ENCODE data around the gene GZMH. TPM values are rescaled to one million over a fixed set of nuclear protein-coding genes. Genes with fewer than 3 reads are reported as not detected.

GZMH gene
- total RNA-seq, 1 experiment from 2014 or later = not detected

DNA sequence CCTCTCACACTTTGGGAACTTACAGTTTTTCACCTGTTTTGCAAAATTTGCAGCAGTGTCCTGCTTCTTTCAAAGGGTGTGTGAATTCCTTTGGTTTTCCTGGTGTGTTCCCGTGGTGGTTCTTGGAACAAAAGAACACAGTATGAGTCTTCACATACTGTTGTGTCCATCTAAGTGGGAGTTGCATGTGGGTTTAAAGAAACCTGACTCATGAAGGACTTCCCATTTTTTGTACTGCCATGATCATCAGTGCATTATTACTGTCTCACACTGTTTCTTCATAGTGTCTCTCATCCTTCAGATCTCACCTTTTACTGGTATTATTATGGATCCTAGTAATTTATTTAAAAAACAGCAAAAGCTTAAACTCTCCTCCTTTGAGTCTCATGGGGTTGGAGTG lies 3.8 kb upstream of the GZMH start (continued):
- no peak for TF ChIP-seq ZBTB43 (CRISPR knock-in tag; IDR thresholded peaks at IDR 0.05)

GRCh38 chr14:24612196-24612595 lies 2.7 kb upstream of the GZMH start:
- DNase-seq (ENCODE audit: low spot score) (no peak), ATAC-seq (no peak)
- Mint-ChIP-seq H3K4me1 (peaks cover 7% of the 10 kb centered on the region), H3K9me3 (peaks cover 11% of the 10 kb centered on the region; the same call in 1 of the 2 replicates), H3K4me3 (no peak overlapping the region), H3K27ac (no peak overlapping the region), H3K27me3 (ENCODE audit: low read depth) (peaks cover 8% of the 10 kb centered on the region), H3K36me3 (no peaks in the 10 kb centered on the region)
- TF ChIP-seq TCF7 (CRISPR knock-in tag; IDR thresholded peaks at IDR 0.05; ENCODE audit: low read depth) (no peak), EMX1 (CRISPR knock-in tag; IDR thresholded peaks at IDR 0.05) (no peak), ZBTB43 (CRISPR knock-in tag; IDR thresholded peaks at IDR 0.05) (no peak), GTF2I (CRISPR knock-in tag; conservative IDR thresholded peaks at IDR 0.05) (no peak), ESRRA (CRISPR knock-in tag; IDR thresholded peaks at IDR 0.05; ENCODE audit: borderline replicate concordance) (no peak), ATF2 (CRISPR knock-in tag; IDR thresholded peaks at IDR 0.05; ENCODE audit: borderline replicate concordance, low read depth) (no peak)
- POLR2A ChIA-PET = no interaction called here
- CTCF ChIA-PET = no interaction called here

DNA sequence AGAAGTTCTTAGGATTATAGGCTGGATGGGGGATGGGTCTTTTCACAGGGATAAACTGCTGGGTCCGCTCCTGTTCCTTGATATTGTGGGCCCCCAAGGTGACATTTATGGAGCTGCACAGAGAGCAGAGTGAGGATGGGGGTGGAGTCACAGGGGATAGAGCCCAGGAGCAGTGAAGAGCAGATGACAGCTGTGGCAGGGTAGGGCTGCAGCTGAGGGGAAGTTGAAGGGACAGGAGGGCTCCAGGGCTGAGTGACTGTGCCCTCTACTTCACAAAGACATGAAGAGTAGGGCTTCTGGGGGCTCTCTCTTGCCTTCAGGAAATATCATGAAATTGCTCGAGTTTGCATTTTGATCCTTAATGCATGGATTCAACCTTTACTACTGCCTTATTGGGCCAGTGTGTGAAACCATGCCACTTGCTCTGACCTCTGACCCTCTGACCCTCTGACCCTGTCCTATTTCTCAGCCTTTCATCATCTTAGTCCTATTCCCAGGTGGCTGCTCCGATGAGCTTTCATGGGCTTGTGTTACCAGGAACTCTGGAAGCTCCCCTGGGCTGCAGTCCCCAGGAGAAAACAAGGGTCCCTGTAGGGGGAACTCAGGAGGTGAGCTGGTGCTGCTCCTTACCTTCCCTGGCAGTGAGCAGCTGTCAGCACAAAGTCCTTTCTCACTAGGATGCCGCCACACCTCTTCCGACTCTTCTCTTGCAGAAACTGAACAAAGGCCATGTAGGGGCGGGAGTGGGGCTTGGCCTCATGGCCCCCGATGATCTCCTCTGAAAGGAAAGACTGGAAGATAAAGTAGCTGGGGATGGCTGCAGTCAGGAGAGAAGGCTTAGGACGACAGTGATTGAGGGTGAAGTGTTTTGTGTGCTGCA lies 1.6 kb downstream of the GZMH start:
- no peak for DNase-seq (ENCODE audit: low spot score)
- POLR2A ChIA-PET = interaction anchor here (0.7 kb wide), 1 partner anchor 809 kb away, joined by 5 read pairs; no protein-coding TSS in a partner anchor
- TF ChIP-seq MXD4 (CRISPR knock-in tag; IDR thresholded peaks at IDR 0.05; ENCODE audit: borderline replicate concordance) (no peak), GABPB1 (CRISPR knock-in tag; IDR thresholded peaks at IDR 0.05) (peak; percentile 87)
- no peaks in the 10 kb centered on the region for H3K36me3 Mint-ChIP-seq
- ATAC-seq = no peak
- no peak overlapping the region for H3K4me3 Mint-ChIP-seq
- H3K27ac Mint-ChIP-seq = no peak overlapping the region
- H3K4me1 Mint-ChIP-seq = peaks cover 2% of the 10 kb centered on the region
- peaks cover 4% of the 10 kb centered on the region; the same call in 1 of the 2 replicates for H3K27me3 Mint-ChIP-seq (ENCODE audit: low read depth)
- CTCF ChIA-PET = interaction anchor here (1.6 kb wide), 1 partner anchor 630 kb away, joined by 3 read pairs; no protein-coding TSS in a partner anchor
- H3K9me3 Mint-ChIP-seq = peaks cover 7% of the 10 kb centered on the region; the same call in 1 of the 2 replicates

- CTCF ChIA-PET = interaction anchor here (2.2 kb wide), 1 partner anchor 8 kb away, joined by 25 read pairs; no protein-coding TSS in a partner anchor
- peaks cover 2% of the 10 kb centered on the region for H3K4me1 Mint-ChIP-seq
These were observed 2.4 kb downstream of the GZMH start for GRCh38 chr14:24607081-24607480.

DNA sequence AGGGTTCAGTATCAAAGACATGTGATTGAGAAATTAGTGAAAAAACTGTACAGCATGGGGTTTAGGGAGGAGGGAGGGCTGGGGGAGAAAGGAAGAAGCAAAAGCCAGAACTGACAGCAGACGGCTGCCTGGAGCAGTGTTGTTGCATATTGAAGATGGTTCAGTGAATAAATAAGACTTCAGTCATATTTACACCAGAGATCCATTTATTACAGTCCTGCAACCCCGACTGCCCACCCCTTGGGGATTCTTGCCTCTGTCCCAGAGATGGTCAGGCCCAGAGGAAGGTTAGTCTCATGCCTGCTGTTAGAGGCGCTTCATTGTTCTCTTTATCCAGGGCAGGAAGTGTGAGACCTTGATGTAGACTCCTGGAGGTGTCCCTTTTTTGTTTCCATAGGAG lies 3.2 kb downstream of the GZMH start:
- CTCF ChIA-PET = interaction anchor here (0.8 to 2.2 kb wide), 14 partner anchors 7 to 273 kb away, joined by 3 to 25 read pairs (median 4); partner anchors contain the start of gene CMA1
- Mint-ChIP-seq H3K27me3 (ENCODE audit: low read depth) (peaks cover 4% of the 10 kb centered on the region; the same call in 1 of the 2 replicates), H3K36me3 (no peaks in the 10 kb centered on the region), H3K9me3 (no peaks in the 10 kb centered on the region), H3K4me1 (peaks cover 2% of the 10 kb centered on the region), H3K4me3 (no peak overlapping the region), H3K27ac (no peak overlapping the region)
- POLR2A ChIA-PET = no interaction called here
- ATAC-seq (no peak), DNase-seq (ENCODE audit: low spot score) (no peak)
- TF ChIP-seq NFYB (CRISPR knock-in tag; conservative IDR thresholded peaks at IDR 0.05; ENCODE audit: low read depth) (no peak), ZNF423 (CRISPR knock-in tag; IDR thresholded peaks at IDR 0.05) (no peak), ZNF425 (CRISPR knock-in tag; conservative IDR thresholded peaks at IDR 0.05) (no peak), GTF2I (CRISPR knock-in tag; conservative IDR thresholded peaks at IDR 0.05) (no peak), IRF2 (CRISPR knock-in tag; IDR thresholded peaks at IDR 0.05; ENCODE audit: borderline replicate concordance, low read depth) (no peak), STAT6 (CRISPR knock-in tag; conservative IDR thresholded peaks at IDR 0.05; ENCODE audit: low read depth) (no peak), ZNF263 (CRISPR knock-in tag; IDR thresholded peaks at IDR 0.05; ENCODE audit: low read depth) (no peak)

More at GRCh38 chr14:24607081-24607480, 2.4 kb downstream of the GZMH start:
- DNase-seq (ENCODE audit: low spot score) = no peak
- ATAC-seq = no peak
- peaks cover 6% of the 10 kb centered on the region; the same call in 1 of the 2 replicates for H3K9me3 Mint-ChIP-seq
- no peaks in the 10 kb centered on the region for H3K36me3 Mint-ChIP-seq
- H3K4me3 Mint-ChIP-seq = no peak overlapping the region
- TF ChIP-seq MXD4 (CRISPR knock-in tag; IDR thresholded peaks at IDR 0.05; ENCODE audit: borderline replicate concordance) (no peak), GTF2I (CRISPR knock-in tag; conservative IDR thresholded peaks at IDR 0.05) (no peak)
- POLR2A ChIA-PET = interaction anchor here (0.7 kb wide), 1 partner anchor 810 kb away, joined by 5 read pairs; no protein-coding TSS in a partner anchor
- no peak overlapping the region for H3K27ac Mint-ChIP-seq
- H3K27me3 Mint-ChIP-seq (ENCODE audit: low read depth) = peaks cover 4% of the 10 kb centered on the region; the same call in 1 of the 2 replicates

All from WTC11 (cell line).